Activated CD4-positive, alpha-beta T cell treated with anti-CD3 and anti-CD28 coated beads, Interleukin-2, amount 50 U/mL, for 4 hours (primary cell): ENCODE data around the gene TLCD5.

ENCODE experiments used
- DNase-seq, 2 experiments: peaks; one replicate each; pipeline ENCODE4 v3.0.0-alpha.2; 2020

The TLCD5 gene

GRCh38 chr11:120338107-120338933 is 13.2 kb downstream of the TLCD5 start:
- no peak for DNase-seq

GRCh38 chr11:120339394-120339890 is 14.3 kb downstream of the TLCD5 start:
- DNase-seq: no peak

GRCh38 chr11:120340529-120340928 is 15.4 kb downstream of the TLCD5 start:
- DNase-seq: no peak

- no peak for DNase-seq
Measured at GRCh38 chr11:120342226-120342625, 17.1 kb downstream of the TLCD5 start.

- DNase-seq: no peak
Measured at GRCh38 chr11:120342678-120343077, 17.6 kb downstream of the TLCD5 start.

- DNase-seq: no peak
Measured at GRCh38 chr11:120343429-120343828, 18.3 kb downstream of the TLCD5 start.

GRCh38 chr11:120344302-120345004 is 19.4 kb downstream of the TLCD5 start:
- DNase-seq: no peak

- no peak for DNase-seq
Measured at GRCh38 chr11:120346233-120346632, 21.1 kb downstream of the TLCD5 start.

GRCh38 chr11:120350637-120351036 is 25.5 kb downstream of the TLCD5 start:
- DNase-seq: no peak

GRCh38 chr11:120352405-120352804 is 27.3 kb downstream of the TLCD5 start:
- DNase-seq: no peak

GRCh38 chr11:120354068-120354467 is 29.0 kb downstream of the TLCD5 start:
- DNase-seq: no peak

- no peak for DNase-seq
Measured at GRCh38 chr11:120354779-120355178, 29.7 kb downstream of the TLCD5 start.

- no peak for DNase-seq
Measured at GRCh38 chr11:120357620-120358019, 32.5 kb downstream of the TLCD5 start.

GRCh38 chr11:120358729-120359128 is 33.6 kb downstream of the TLCD5 start:
- DNase-seq: no peak

GRCh38 chr11:120363436-120363835 is 38.3 kb downstream of the TLCD5 start:
- no peak for DNase-seq

GRCh38 chr11:120365512-120365911 is 40.4 kb downstream of the TLCD5 start:
- DNase-seq: no peak

- no peak for DNase-seq
Measured at GRCh38 chr11:120372296-120372695, 47.2 kb downstream of the TLCD5 start.

- DNase-seq: no peak
Measured at GRCh38 chr11:120375076-120375475, 50.0 kb downstream of the TLCD5 start.

- no peak for DNase-seq
Measured at GRCh38 chr11:120376547-120377182, 51.6 kb downstream of the TLCD5 start.

- DNase-seq: no peak
Measured at GRCh38 chr11:120378474-120378873, 53.4 kb downstream of the TLCD5 start.

GRCh38 chr11:120381401-120381800 is 56.3 kb downstream of the TLCD5 start:
- no peak for DNase-seq
